NB4 (cell line): Measurements from ENCODE around the gene MTREX.

Experiments used
- MAX ChIP-seq: IDR thresholded peaks from 2 replicates; pipeline ENCODE4 v1.6.1; 2011; ENCODE audit warnings: low read depth, low read length
- MYC ChIP-seq: IDR thresholded peaks from 2 replicates; pipeline ENCODE4 v1.6.1; 2011; ENCODE audit warnings: low read depth, low read length
- POLR2A ChIP-seq: IDR thresholded peaks from 2 replicates; pipeline ENCODE4 v1.6.1; 2011; ENCODE audit warnings: mild to moderate bottlenecking; ENCODE audit not compliant: insufficient read length; ENCODE audit errors: extremely low read depth
- TF ChIP-seq, protein P1 (sequence below): IDR thresholded peaks from one replicate; pipeline ENCODE4 v1.5.1; 2012; ENCODE audit warnings: low read depth, low read length

GRCh38 chr5:55289808-55290207 lies 18.0 kb upstream of the MTREX start:
- TF ChIP-seq, protein P1, sequence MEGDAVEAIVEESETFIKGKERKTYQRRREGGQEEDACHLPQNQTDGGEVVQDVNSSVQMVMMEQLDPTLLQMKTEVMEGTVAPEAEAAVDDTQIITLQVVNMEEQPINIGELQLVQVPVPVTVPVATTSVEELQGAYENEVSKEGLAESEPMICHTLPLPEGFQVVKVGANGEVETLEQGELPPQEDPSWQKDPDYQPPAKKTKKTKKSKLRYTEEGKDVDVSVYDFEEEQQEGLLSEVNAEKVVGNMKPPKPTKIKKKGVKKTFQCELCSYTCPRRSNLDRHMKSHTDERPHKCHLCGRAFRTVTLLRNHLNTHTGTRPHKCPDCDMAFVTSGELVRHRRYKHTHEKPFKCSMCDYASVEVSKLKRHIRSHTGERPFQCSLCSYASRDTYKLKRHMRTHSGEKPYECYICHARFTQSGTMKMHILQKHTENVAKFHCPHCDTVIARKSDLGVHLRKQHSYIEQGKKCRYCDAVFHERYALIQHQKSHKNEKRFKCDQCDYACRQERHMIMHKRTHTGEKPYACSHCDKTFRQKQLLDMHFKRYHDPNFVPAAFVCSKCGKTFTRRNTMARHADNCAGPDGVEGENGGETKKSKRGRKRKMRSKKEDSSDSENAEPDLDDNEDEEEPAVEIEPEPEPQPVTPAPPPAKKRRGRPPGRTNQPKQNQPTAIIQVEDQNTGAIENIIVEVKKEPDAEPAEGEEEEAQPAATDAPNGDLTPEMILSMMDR: no peak
- TF ChIP-seq POLR2A (no peak), MAX (no peak), MYC (no peak)
